SK-N-SH (cell line): ENCODE data around the gene PPAT.

Experiments
- CTCF ChIP-seq: fragments of 200-600 bp; sonication (generic); IDR thresholded peaks from 2 replicates; pipeline ENCODE4 v1.6.1; 2017; ENCODE audit warnings: antibody characterized with exemption, mild to moderate bottlenecking, moderate library complexity
- RCOR1 ChIP-seq: fragments of 150-350 bp; IDR thresholded peaks from 2 replicates; pipeline ENCODE4 v1.6.1; 2017; ENCODE audit warnings: antibody characterized with exemption, low read length
- RXRA ChIP-seq: IDR thresholded peaks from 2 replicates; pipeline ENCODE4 v1.4.0; 2012; ENCODE audit warnings: low read depth, mild to moderate bottlenecking, borderline replicate concordance
- SIN3A ChIP-seq: IDR thresholded peaks from 2 replicates; pipeline ENCODE4 v1.6.1; 2012; ENCODE audit warnings: low read depth, mild to moderate bottlenecking, low read length, moderate library complexity, borderline replicate concordance
- YY1 ChIP-seq: IDR thresholded peaks from 2 replicates; pipeline ENCODE4 v1.4.0; 2012; ENCODE audit warnings: low read depth, mild to moderate bottlenecking

- TF ChIP-seq CTCF: no peak
- TF ChIP-seq YY1: no peak
- no peak for TF ChIP-seq RCOR1
- no peak for TF ChIP-seq SIN3A
- TF ChIP-seq RXRA: no peak
These were observed 19.1 kb downstream of the PPAT start for GRCh38 chr4:56416349-56416748.
